ENCODE results near the gene TUBB2A.
"Not testable (repeated sequence)": the region's sequence is repeated elsewhere in the genome, so short reads cannot be mapped to it uniquely, and the experiment has no call there.

TUBB2A gene

DNA sequence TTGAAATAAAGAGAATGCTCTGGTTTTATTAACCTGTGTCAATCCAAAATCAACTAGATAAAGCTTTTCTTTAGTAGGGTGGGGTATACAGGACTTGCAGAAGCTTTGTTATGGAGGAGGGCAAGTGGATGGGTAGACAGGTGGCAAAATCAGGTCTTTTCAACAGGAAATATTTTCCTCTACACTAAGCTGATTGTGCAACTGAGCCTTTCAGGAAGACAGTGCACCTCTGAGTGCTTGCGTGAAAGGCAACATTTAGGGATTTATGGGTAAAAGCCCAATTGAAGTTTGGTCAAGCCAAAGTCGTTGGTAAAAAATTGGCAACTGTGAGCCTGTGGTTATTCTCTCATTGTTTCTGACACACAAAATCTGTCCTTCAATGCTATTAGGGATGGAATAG is 23.8 kb upstream of the TUBB2A start:
- no peak for DNase-seq (ENCODE audit: extremely low read depth in 1 of 2, low read depth in 1 of 2)

- not testable (repeated sequence) for DNase-seq (ENCODE audit: extremely low read depth in 1 of 2, low read depth in 1 of 2)
Observed at GRCh38 chr6:3179945-3180344, 22.6 kb upstream of the TUBB2A start.

DNA sequence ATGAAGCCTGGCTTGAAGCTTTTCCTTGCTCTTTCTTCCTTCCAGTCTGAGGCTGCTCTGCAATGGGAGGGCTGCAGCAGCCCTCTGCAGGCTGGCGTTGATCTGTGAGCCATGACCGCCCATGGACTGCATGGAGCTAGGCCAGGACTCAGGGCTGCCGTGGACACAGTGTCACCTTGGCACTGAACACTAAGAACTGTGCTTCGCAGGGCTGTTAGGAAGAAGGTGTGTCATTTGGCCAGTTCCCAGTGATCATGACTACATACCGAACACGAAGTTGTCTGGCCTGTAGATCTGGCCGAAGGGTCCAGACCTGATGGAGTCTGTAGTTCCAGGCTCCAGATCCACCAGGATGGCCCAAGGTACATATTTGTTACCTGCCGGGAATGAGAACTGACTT is 21.3 kb upstream of the TUBB2A start:
- not testable (repeated sequence) for DNase-seq (ENCODE audit: extremely low read depth in 1 of 2, low read depth in 1 of 2)

GRCh38 chr6:3176562-3177355 is 19.4 kb upstream of the TUBB2A start:
- DNase-seq (ENCODE audit: extremely low read depth in 1 of 2, low read depth in 1 of 2), result no peak

DNA sequence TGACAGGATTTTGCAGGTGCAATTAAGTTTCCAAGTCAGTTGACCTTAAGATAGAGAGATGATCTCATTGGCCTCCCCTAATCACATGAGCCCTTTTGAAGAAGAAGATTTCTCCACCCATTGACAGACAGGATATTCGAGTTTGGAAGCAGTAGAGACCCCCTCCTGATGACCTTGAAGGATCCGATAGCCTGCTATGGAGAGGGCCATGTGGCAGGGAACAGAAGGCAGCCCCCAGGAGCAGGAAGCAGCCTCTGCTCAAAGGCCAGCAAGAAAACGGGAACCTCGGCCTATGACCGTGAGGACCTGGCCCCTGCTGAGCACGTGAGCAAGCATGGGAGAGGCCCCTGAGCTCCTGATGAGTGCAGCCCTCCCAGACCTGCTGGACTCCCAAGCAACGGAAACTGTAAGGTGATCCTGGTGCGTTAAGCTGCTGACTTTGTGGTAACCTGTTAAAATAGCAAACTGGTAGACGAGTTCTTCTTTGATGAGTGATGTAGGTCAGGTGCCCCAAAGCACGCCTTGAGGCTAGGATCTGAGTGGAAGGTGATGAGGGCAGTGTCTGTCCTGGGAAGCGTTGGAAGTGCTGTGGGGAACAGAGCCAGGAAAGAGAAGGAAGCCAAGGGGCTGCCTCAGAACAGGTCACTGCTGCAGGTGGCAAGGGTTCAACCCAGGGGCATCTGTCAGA is 18.5 kb upstream of the TUBB2A start:
- no peak for DNase-seq (ENCODE audit: extremely low read depth in 1 of 2, low read depth in 1 of 2)

GRCh38 chr6:3173636-3174089 is 16.3 kb upstream of the TUBB2A start:
- DNase-seq (ENCODE audit: extremely low read depth in 1 of 2, low read depth in 1 of 2), result not testable (repeated sequence)

DNA sequence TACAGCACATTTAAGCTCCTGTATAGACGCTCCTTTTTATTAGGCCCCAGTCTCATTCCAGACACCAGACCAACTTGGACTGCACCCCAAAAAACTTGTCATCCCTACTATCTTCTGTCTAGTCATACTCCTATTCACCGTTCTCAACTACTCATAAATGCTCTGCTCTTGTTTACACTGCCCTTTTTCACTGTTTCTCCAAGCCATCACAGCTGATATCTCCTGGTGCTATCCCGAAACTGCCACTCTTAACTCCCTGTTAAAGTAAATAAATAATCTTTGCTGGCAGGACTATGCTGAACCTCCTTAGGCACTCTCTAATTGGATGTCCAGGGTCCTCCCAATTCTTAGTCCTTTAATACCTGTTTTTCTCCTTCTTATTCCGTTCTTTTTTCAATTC is 15.4 kb upstream of the TUBB2A start:
- not testable (repeated sequence) for DNase-seq (ENCODE audit: extremely low read depth in 1 of 2, low read depth in 1 of 2)

DNA sequence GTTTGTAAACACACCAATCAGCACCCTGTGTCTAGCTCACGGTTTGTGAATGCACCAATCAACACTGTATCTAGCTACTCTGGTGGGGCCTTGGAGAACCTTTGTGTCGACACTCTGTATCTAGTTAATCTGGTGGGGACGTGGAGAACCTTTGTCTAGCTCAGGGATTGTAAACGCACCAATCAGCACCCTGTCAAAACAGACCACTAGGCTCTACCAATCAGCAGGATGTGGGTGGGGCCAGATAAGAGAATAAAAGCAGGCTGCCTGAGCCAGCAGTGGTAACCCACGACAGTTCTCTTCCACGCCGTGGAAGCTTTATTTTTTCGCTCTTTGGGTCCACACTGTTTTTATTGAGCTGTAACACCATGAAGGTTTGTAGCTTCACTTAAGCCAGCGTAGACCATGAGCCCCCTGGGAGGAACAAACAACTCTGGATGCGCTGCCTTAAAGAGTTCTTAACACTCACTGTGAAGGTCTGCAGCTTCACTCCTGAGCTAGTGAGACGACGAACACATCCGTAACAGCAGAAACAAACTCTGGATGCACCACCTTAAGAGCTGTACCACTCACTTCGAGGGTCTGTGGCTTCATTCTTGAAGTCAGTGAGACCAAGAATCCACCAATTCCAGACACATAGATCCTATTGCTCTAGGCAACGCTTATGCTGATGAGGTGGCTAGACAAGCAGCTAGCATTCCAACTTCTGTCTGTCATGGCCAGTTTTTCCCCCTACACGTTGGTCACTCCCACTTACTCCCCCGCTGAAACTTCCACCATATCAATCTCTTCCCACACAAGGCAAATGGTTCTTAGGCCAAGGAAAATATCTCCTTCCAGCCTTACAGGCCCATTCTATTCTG is 14.2 kb upstream of the TUBB2A start:
- not testable (repeated sequence) for DNase-seq (ENCODE audit: extremely low read depth in 1 of 2, low read depth in 1 of 2)

- DNase-seq (ENCODE audit: extremely low read depth in 1 of 2, low read depth in 1 of 2), result not testable (repeated sequence)
Observed at GRCh38 chr6:3170676-3171075, 13.3 kb upstream of the TUBB2A start.

- DNase-seq (ENCODE audit: extremely low read depth in 1 of 2, low read depth in 1 of 2), result not testable (repeated sequence)
Observed at GRCh38 chr6:3168046-3168445, 10.7 kb upstream of the TUBB2A start.

GRCh38 chr6:3166535-3167225 is 9.3 kb upstream of the TUBB2A start:
- DNase-seq (ENCODE audit: extremely low read depth in 1 of 2, low read depth in 1 of 2), result not testable (repeated sequence)

DNA sequence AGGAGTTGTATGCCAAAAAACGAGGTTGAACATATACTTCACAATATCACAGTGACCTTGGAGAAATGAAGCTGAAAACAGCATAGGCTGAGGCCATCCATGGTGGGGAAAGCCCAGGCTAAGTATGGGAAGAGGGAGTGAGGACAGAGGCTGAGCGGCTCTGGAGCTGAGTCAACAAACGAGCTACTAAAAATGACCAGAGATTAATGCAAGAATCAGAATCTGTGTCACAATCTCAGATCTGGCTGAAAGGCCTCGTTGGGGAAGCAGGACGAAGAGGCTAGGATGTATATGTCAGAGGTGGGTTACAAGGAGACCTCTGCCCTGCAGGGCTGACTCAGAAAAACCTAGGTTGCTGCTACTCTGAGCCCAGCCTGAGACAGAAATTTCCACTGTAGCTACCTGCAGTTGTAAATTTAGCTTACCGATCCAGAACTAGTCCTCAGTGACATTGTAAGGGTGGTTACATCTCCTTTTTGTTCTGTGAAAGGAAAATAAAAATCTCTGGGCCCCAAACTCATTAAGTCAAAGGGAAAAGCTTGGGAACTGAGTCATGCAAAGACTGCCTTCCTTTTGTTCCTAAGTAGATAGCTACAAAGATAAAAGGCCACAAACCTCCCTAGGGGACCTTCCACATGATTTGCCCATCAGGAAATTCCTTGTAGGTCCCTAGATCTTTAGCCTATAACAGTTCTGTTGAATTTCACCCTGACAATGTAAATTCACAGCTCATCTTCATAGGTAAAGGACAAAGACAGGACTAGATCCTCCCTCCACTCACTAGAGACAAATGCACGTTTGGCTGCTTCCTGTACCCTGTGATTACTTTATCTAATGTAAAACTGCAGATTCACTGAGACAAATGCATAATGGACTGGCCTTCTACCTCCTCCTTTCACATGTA is 8.5 kb upstream of the TUBB2A start:
- DNase-seq (ENCODE audit: extremely low read depth in 1 of 2, low read depth in 1 of 2), result no peak

DNA sequence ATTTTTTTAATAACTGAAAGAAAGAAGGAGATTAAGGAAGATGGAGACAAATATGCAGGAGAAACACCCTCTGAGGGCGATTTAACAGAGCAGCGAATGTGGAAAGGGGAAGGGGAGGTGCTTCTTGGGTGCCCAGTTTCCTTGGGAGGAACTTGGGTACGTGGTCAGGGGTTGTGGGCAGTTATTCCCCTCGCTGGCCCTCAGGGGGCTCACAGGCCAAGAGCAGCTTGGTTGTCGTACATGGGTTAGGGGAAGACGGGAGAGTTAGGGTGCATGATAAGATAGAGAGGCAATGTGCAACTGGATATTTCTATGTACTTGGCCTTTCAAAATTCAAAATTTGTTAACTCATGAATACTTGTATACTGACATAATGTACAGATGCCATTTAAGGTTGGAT is 7.0 kb upstream of the TUBB2A start:
- DNase-seq (ENCODE audit: extremely low read depth in 1 of 2, low read depth in 1 of 2), result no peak

DNA sequence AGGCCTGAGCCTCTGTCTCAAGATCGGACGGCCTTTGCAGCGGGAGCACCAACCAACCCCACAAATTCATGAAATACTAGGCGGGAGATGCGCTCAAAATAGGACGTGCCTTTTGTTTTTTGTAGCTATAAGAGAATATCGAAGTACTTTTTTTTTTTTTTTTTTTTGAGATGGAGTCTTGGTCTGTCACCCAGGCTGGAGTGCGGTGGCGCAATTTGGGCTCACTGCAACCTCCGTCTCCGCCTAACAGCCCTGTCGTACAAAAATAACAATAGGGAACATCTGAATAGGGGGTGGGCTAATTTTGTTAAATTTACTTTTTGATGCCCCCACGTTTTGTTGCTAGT is 5.9 kb upstream of the TUBB2A start:
- DNase-seq (ENCODE audit: extremely low read depth in 1 of 2, low read depth in 1 of 2), result no peak

- peak in 1 of 2 donors; percentile 41 for DNase-seq (ENCODE audit: extremely low read depth in 1 of 2, low read depth in 1 of 2)
Observed at GRCh38 chr6:3162565-3163247, 5.4 kb upstream of the TUBB2A start.

- no peak for DNase-seq (ENCODE audit: extremely low read depth in 1 of 2, low read depth in 1 of 2)
Observed at GRCh38 chr6:3162067-3162497, 4.7 kb upstream of the TUBB2A start.

DNA sequence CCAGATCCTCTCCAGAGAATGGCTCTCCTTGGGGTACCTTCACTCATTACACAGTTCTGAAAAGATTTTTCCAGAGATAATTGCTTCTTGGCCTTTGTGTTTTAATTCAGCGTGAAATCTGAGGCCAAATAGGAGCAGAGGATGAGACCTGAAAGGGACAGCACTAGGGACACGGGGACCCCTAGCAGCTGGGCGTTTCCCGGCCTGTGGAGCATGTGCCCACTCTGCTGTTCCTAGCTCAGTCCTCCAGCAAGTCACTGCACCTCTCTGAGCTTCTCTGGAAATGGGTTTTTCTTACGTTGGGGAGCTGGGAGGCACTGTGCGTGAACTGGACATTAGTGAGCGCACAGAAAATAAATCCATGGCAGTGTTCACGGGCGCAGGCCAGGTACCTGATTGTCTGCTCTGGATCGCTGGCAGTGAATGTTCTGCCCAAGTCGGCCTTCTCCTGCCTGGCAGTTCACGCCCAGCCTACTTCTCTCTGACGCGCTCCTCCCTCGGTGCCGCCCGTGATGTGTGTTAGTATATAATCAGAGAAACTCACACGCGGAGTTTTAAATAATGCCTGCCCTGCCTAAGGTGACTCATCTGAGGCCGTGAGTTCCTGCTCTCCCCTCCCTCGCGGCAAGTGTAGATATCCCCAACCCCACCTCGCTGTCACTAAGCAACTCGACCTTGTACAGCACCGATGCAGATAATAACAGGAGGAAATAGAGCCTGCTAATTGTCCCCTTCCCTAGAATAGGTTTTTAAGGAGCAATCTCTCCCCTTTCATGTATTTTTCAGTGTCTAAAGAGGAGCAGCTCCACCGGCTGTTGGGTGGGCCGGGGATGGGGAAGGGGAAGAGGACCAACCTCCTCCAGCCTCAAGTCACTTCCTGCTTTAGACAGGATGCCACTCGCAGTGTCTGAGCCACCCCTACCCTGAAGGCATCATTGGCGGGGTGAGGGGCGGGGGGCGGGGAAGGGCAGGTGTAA is 2.7 kb upstream of the TUBB2A start:
- peak; percentile 48 to 64 for DNase-seq (ENCODE audit: extremely low read depth in 1 of 2, low read depth in 1 of 2)

Data from activated CD8-positive, alpha-beta memory T cell treated with anti-CD3 and anti-CD28 coated beads for 1 hour (primary cell).